ENCODE measurements around the gene NAA40.

DNA sequence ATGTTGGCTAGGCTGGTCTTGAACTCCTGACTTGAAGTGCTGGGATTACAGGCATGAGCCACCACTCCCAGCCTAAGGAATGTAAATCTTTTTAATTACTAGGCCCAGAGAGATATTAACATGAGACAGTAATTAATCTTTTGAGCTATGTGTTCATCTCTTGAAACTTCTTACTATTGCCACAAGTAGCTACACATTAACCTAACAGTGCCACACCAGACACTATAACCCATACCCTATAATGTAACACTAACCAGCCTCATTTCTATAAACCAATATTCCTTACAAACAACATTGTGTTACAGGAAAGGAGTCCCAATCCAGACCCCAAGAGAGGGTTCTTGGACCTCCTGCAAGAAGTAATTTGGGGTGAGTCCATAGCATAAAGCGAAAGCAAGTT lies 27.6 kb downstream of the NAA40 start:
- TF ChIP-seq, protein P1, sequence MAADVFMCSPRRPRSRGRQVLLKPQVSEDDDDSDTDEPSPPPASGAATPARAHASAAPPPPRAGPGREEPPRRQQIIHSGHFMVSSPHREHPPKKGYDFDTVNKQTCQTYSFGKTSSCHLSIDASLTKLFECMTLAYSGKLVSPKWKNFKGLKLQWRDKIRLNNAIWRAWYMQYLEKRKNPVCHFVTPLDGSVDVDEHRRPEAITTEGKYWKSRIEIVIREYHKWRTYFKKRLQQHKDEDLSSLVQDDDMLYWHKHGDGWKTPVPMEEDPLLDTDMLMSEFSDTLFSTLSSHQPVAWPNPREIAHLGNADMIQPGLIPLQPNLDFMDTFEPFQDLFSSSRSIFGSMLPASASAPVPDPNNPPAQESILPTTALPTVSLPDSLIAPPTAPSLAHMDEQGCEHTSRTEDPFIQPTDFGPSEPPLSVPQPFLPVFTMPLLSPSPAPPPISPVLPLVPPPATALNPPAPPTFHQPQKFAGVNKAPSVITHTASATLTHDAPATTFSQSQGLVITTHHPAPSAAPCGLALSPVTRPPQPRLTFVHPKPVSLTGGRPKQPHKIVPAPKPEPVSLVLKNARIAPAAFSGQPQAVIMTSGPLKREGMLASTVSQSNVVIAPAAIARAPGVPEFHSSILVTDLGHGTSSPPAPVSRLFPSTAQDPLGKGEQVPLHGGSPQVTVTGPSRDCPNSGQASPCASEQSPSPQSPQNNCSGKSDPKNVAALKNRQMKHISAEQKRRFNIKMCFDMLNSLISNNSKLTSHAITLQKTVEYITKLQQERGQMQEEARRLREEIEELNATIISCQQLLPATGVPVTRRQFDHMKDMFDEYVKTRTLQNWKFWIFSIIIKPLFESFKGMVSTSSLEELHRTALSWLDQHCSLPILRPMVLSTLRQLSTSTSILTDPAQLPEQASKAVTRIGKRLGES (CRISPR knock-in tag; IDR thresholded peaks at IDR 0.05; ENCODE audit: borderline replicate concordance): no peak
- TF ChIP-seq NFIC (IDR thresholded peaks at IDR 0.05; ENCODE audit: low read length): no peak
- TF ChIP-seq MBNL3 (CRISPR knock-in tag; conservative IDR thresholded peaks at IDR 0.05): no peak
- no peak for TF ChIP-seq POLR2AphosphoS2 (IDR thresholded peaks at IDR 0.05; ENCODE audit: low read depth, low read length)
- TF ChIP-seq MAFF (IDR thresholded peaks at IDR 0.05; ENCODE audit: low read depth, low read length): no peak
- TF ChIP-seq ZNF350 (CRISPR knock-in tag; IDR thresholded peaks at IDR 0.05; ENCODE audit: borderline replicate concordance, low read depth): no peak
